Measurements from ENCODE around the gene PDE1C.

DNA sequence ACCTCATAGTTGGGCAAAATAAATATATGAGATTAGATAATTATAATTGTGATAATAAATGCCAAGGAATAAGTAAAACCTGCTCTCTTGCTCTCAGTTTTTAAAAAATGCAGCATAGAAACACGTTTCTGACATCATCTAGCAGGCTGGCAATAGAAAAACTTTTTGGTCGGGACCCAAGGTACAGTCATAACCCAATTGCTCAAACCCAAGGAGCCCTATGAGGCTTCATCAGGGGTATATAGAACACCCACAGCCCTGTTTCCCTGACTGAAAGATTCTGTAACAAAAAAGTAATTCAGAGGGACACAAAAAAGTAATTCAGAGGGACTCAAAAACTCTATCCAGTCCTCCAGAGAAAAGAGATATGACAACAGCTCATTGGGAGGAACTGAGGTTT lies 3.8 kb downstream of the PDE1C start:
- TF ChIP-seq, protein P1, sequence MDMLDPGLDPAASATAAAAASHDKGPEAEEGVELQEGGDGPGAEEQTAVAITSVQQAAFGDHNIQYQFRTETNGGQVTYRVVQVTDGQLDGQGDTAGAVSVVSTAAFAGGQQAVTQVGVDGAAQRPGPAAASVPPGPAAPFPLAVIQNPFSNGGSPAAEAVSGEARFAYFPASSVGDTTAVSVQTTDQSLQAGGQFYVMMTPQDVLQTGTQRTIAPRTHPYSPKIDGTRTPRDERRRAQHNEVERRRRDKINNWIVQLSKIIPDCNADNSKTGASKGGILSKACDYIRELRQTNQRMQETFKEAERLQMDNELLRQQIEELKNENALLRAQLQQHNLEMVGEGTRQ (IDR thresholded peaks at IDR 0.05; ENCODE audit: low read depth, low read length) = no peak
- TF ChIP-seq, protein P2, sequence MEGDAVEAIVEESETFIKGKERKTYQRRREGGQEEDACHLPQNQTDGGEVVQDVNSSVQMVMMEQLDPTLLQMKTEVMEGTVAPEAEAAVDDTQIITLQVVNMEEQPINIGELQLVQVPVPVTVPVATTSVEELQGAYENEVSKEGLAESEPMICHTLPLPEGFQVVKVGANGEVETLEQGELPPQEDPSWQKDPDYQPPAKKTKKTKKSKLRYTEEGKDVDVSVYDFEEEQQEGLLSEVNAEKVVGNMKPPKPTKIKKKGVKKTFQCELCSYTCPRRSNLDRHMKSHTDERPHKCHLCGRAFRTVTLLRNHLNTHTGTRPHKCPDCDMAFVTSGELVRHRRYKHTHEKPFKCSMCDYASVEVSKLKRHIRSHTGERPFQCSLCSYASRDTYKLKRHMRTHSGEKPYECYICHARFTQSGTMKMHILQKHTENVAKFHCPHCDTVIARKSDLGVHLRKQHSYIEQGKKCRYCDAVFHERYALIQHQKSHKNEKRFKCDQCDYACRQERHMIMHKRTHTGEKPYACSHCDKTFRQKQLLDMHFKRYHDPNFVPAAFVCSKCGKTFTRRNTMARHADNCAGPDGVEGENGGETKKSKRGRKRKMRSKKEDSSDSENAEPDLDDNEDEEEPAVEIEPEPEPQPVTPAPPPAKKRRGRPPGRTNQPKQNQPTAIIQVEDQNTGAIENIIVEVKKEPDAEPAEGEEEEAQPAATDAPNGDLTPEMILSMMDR (conservative IDR thresholded peaks at IDR 0.05; ENCODE audit: low read depth, low read length) = no peak
- TF ChIP-seq RAD21 (IDR thresholded peaks at IDR 0.05; ENCODE audit: low read length) (no peak), BHLHE40 (IDR thresholded peaks at IDR 0.05; ENCODE audit: low read depth, low read length) (no peak)

Data from IMR-90 (cell line).